ENCODE data around the gene CEMP1. TPM values are rescaled to one million over a fixed set of nuclear protein-coding genes. Genes with fewer than 3 reads are reported as not detected.

CEMP1 gene
- total and polyA plus RNA-seq, 2 experiments from 2014 or later = 0.31 to 7.5 TPM

GRCh38 chr16:2524339-2524938 is 6.8 kb downstream of the CEMP1 start:
- Histone ChIP-seq H3K4me1 (ENCODE audit: insufficient read depth) (0 out of 2 replicates have a peak, but pooled peaks cover 3% of the 10 kb centered on the region), H3K27ac (ENCODE audit: low read depth) (no peak overlapping the region), H3F3A (replicated peaks; ENCODE audit: low read depth) (peaks cover 8% of the 10 kb centered on the region; the same call in 1 of the 2 replicates), H3K36me3 (ENCODE audit: insufficient read depth) (no peaks in the 10 kb centered on the region; the same call in 1 of the 2 replicates), H3K27me3 (ENCODE audit: insufficient read depth) (no peaks in the 10 kb centered on the region), H3K4me2 (no peak overlapping the region), H4K20me1 (replicated peaks; ENCODE audit: insufficient read depth) (peaks cover 5% of the 10 kb centered on the region), H2AFZ (no peak overlapping the region), H3K4me3 (no peak overlapping the region), H3K79me2 (replicated peaks; ENCODE audit: insufficient read depth) (peaks cover 11% of the 10 kb centered on the region), H3K9me2 (ENCODE audit: insufficient read depth) (no peaks in the 10 kb centered on the region)
- DNase-seq (ENCODE audit: low spot score) = no peak
- H3K4me1 Mint-ChIP-seq = peaks cover 14% of the 10 kb centered on the region
- no peak for ATAC-seq
- H3K36me3 Mint-ChIP-seq (ENCODE audit: low read depth) = peaks cover 30% of the 10 kb centered on the region
- H3K4me3 Mint-ChIP-seq = no peak overlapping the region; the same call in 2 of the 3 replicates
- H3K9me3 Mint-ChIP-seq = no peaks in the 10 kb centered on the region
- peaks cover 11% of the 10 kb centered on the region for H3K27me3 Mint-ChIP-seq (ENCODE audit: insufficient read depth, low read depth, poor library complexity)
- no peak overlapping the region for H3K27ac Mint-ChIP-seq
- no peak for TF ChIP-seq JUNB (IDR thresholded peaks at IDR 0.05; ENCODE audit: unreplicated experiment)
- 0 out of 4 replicates have a peak, but pooled peaks have one; percentile 9 to 15 for TF ChIP-seq CTCF (conservative IDR thresholded peaks at IDR 0.05; ENCODE audit: low read depth in 2 of 2)

GRCh38 chr16:2523801-2524231 is 7.4 kb downstream of the CEMP1 start:
- Mint-ChIP-seq H3K36me3 (ENCODE audit: low read depth) (peaks cover 30% of the 10 kb centered on the region), H3K27ac (no peak overlapping the region), H3K9me3 (no peaks in the 10 kb centered on the region), H3K27me3 (ENCODE audit: insufficient read depth, low read depth, poor library complexity) (peaks cover 11% of the 10 kb centered on the region), H3K4me1 (peaks cover 16% of the 10 kb centered on the region), H3K4me3 (no peak overlapping the region; the same call in 2 of the 3 replicates)
- no peaks in the 10 kb centered on the region for H3K9me2 ChIP-seq (ENCODE audit: insufficient read depth)
- 0 out of 2 replicates have a peak, but pooled peaks cover 3% of the 10 kb centered on the region for H3K4me1 ChIP-seq (ENCODE audit: insufficient read depth)
- TF ChIP-seq STAT1 (IDR thresholded peaks at IDR 0.05; ENCODE audit: unreplicated experiment) (no peak), EZH2phosphoT487 (IDR thresholded peaks at IDR 0.05; ENCODE audit: unreplicated experiment) (no peak), REST (IDR thresholded peaks at IDR 0.05; ENCODE audit: unreplicated experiment) (no peak), ZNF331 (CRISPR knock-in tag; IDR thresholded peaks at IDR 0.05; ENCODE audit: low read depth) (no peak)
- H3K4me2 ChIP-seq = no peak overlapping the region
- ATAC-seq (no peak), DNase-seq (ENCODE audit: low spot score) (no peak)
- H3K79me2 ChIP-seq (replicated peaks; ENCODE audit: insufficient read depth) = peaks cover 16% of the 10 kb centered on the region
- peaks cover 14% of the 10 kb centered on the region; the same call in 1 of the 2 replicates for H3F3A ChIP-seq (replicated peaks; ENCODE audit: low read depth)
- no peak overlapping the region for H3K27ac ChIP-seq (ENCODE audit: low read depth)
- no peak overlapping the region for H2AFZ ChIP-seq
- H3K4me3 ChIP-seq = no peak overlapping the region
- H3K36me3 ChIP-seq (ENCODE audit: insufficient read depth) = no peaks in the 10 kb centered on the region; the same call in 1 of the 2 replicates
- H4K20me1 ChIP-seq (replicated peaks; ENCODE audit: insufficient read depth) = peaks cover 5% of the 10 kb centered on the region
- H3K27me3 ChIP-seq (ENCODE audit: insufficient read depth) = no peaks in the 10 kb centered on the region

Measured in GM23338 (cell line).